HL-60/S4 (cell line): ENCODE measurements around the gene PSME4.

Experiments used
- in situ Hi-C: fragments of 300-500 bp; cut with MboI; formaldehyde crosslinking; loops from 2 replicates; pipeline ENCODE4 v1.14.3; 2022; ENCODE audit warnings: low sequenced_read_pairs

The PSME4 gene, protein sequence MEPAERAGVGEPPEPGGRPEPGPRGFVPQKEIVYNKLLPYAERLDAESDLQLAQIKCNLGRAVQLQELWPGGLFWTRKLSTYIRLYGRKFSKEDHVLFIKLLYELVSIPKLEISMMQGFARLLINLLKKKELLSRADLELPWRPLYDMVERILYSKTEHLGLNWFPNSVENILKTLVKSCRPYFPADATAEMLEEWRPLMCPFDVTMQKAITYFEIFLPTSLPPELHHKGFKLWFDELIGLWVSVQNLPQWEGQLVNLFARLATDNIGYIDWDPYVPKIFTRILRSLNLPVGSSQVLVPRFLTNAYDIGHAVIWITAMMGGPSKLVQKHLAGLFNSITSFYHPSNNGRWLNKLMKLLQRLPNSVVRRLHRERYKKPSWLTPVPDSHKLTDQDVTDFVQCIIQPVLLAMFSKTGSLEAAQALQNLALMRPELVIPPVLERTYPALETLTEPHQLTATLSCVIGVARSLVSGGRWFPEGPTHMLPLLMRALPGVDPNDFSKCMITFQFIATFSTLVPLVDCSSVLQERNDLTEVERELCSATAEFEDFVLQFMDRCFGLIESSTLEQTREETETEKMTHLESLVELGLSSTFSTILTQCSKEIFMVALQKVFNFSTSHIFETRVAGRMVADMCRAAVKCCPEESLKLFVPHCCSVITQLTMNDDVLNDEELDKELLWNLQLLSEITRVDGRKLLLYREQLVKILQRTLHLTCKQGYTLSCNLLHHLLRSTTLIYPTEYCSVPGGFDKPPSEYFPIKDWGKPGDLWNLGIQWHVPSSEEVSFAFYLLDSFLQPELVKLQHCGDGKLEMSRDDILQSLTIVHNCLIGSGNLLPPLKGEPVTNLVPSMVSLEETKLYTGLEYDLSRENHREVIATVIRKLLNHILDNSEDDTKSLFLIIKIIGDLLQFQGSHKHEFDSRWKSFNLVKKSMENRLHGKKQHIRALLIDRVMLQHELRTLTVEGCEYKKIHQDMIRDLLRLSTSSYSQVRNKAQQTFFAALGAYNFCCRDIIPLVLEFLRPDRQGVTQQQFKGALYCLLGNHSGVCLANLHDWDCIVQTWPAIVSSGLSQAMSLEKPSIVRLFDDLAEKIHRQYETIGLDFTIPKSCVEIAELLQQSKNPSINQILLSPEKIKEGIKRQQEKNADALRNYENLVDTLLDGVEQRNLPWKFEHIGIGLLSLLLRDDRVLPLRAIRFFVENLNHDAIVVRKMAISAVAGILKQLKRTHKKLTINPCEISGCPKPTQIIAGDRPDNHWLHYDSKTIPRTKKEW (N-terminal part only)

DNA sequence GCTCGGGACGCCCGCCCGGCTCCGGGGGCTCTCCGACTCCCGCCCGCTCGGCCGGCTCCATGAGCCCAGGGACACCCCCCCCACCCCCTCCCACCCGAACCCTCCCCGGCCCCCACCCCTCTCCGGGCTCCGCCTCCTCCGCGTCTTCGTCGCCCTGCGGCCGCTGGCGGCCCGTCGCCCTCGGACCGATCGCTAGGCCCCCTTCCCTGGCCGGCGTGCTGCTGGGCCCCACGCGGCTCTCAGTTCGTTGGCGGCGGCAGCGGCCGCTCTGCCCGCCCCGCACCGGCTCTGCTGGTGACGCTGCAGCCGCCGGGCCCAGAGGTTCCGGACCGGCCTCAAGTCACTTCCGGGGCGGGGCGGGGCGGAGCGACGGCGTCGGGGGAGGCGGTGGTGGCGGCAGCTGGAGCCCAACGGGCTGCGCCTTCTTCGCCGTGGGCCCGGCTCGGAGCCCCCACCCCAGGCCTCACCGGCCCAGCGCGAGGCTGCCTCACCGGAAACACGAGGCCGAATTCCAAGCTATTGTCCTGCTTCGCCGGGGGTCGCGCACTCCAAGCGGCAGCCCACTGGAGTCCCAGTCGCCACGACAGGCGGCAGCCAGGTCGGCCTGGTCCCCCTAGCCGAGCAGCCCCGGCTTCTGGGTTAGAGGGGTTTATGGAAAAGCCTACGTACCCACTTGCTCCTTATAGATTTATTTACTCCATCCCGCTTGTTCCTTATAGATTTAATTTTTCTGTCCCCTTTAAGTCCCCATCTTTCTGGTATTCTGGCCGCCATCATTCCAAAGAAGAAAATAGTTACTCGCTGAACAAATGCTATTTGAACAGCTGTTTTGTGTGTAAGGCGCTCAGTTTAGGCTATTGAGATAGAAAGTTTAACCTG, at the start of gene PSME4:
TSS of gene PSME4 (minus strand) at position 270 of the 879 bp plus-strand sequence. CDS start at position 61, 209 bp downstream.
- in situ Hi-C loops: no loop called here

DNA sequence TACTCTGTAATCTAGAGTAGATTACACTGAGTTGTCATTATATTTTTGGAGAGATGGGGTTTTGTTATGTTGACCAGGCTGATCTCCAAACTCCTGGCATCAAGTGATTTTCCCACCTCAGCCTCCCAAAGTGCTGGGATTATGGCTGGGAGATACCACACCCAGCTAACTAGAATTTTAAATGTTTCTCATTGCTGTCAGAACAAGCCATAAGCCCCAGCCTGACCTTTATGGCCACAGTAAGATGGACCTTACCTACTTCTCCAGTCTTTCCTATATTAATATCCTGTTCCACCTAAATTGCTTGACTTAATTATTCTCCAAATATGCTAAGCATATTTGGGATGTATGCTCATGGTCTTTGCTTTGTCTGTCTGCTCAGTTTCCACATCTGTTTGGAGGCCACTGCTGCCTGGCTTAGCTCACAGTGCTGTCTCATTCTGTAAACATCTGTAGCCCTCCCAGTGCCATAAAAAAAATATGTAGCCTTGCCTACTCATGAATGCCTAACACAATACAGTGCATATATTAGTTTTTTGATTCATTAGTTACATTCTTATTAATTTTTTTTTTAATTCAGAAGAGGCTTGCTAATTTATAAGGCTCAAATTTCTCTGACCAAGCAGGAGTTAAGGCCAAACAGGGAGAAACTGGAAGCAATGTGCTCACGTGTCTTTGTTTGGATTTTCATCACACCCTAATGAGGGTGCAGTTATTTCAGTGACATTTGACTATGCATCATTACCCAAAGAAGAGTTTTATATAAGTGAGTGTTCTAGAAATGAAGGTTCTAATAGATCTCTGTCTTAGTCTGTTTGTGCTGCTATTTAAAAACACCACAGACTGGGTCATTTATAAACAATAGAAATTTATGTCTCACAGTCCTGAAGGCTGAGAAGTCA, 45.3 kb upstream of the PSME4 start:
- in situ Hi-C loops: no loop called here

DNA sequence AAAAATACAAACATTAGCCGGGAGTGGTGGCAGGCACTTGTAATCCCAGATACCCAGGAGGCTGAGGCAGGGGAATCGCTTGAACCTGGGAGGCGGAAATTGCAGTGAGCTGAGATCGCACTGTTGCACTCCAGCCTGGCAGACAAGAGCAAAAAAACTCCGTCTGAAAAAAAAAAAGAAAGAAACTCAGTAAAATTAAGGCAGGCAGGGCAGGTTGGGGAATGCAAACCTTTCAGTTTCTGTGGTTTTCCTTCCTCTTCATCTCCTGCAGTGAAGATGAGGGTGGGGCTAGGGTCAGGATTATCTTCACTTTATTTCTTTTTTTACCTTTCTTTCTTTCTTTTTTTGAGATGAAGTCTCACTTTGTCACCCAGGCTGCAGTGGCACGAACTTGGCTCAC, 43.2 kb upstream of the PSME4 start:
- in situ Hi-C loops: no loop called here

DNA sequence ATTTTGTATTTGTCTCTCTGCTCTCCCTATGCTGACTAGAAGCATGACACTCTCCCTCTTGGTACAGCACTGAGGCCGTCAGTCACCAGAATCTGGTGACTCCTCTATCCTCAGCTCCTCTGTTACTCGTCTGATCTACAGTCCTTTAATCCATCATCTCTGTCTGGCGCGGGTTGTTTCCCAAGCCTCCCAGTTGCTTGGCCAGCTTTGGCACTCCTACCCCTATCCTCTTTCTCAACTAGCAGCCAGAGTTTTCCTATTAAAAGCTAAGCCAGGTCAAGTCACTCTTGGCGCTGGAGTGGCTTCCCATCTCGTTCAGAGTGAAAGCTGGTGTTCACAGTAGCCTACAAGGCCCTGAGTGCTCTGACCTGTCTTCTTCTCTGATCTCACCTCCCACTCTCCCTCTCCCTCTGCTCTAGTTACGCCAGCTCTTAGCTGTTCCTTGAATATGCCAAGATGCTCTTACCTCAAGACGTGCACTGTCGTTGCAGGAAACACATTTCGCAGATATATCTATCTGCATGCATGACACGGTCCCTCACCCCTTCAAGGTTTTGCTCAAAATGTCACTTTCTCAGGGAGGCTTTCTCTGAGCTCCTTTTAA, 41.8 kb upstream of the PSME4 start:
- in situ Hi-C loops: no loop called here

DNA sequence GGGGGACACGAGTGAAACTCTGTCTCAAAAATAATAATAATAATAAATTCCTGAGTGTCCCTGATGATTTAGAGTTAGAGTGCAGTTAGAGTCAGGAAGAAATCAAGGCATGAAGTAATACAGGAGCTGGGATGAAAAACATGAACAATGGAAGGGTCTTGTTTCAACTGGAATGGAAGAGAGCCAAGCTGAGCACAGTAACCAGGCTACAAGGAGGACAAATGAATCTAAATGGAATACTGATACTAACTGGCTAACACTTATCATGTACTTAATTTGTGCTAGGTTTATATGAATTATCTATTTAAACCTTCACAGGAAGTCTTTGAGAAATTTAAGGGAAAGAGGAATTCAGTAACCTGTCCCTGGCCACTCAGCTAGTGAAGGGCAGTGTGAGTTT, 38.8 kb upstream of the PSME4 start:
- in situ Hi-C loops: no loop called here

DNA sequence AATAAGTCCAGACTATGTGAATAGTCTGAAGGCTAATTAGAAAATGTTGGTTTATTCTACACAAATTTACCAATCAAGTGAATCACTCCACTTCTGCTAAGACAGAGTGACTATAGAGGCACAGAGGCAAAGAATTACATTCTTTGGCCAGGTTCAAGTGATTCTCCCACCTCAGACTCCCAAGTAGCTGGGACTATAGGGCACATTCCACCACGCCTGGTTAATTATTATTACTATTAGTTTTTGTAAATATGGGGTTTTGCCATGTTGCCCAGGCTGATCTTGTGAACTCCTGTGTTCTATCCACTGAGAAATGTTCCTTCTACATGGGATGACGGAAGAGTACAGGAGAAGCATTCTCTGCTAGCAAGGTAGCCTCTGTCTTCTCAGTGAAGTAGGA, 37.6 kb upstream of the PSME4 start:
- in situ Hi-C loops: no loop called here

DNA sequence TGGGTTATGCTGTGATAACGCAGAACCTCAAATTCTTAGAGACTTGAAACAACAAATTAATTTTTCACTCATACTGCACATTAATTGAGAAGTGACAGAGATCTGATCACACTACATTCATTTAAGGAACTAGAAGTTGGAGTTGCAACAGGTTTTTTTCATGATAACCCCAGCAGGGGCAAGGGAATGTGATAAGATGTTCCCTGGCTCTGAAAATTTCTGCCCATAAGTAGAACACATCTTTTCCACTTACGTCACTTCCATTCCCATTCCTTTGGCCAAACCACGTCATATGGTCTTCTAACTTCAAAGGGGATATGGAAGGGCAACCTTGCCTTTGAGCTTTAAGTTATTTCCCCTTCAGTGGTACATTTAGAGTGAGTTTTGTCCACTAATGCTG, 29.7 kb upstream of the PSME4 start:
- in situ Hi-C loops: no loop called here

DNA sequence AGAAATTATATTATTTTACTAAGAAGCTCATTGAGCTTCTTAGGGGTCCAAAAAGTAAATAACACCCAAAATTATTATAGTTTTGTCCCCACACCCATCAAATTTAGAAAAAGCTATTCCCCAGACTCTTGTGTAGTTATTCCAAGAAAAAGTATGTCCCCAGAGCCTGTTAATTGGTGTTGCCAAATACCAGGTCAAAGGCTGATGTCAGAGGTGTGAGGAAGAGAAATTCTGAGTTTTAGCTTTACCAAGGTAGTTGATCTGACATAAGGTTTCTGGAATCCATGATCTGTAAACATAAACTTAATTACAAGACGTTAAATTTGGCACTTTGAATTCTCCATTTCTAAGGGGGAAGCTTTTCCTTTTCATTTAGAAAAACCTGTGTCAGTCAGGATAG, 29.3 kb upstream of the PSME4 start:
- in situ Hi-C loops: no loop called here

DNA sequence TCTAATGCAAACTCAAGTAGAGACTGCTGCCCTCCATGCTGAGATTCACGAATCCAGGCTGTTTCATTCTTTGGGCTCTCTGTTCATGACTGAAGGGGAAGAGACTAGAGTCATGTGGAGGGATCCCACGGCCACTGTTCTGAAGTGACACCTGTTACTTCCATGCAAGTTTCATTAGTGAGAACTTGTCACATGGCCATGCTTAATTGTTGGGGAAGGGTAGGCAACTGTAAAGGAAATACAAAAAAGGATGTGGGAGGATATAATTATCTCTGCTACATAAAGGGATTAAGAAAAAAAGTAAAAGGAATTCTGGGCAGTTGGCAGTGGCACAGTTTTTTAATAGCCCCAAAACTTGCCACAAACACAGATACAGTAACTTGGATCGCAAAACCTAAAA, 28.0 kb upstream of the PSME4 start:
- in situ Hi-C loops: no loop called here

DNA sequence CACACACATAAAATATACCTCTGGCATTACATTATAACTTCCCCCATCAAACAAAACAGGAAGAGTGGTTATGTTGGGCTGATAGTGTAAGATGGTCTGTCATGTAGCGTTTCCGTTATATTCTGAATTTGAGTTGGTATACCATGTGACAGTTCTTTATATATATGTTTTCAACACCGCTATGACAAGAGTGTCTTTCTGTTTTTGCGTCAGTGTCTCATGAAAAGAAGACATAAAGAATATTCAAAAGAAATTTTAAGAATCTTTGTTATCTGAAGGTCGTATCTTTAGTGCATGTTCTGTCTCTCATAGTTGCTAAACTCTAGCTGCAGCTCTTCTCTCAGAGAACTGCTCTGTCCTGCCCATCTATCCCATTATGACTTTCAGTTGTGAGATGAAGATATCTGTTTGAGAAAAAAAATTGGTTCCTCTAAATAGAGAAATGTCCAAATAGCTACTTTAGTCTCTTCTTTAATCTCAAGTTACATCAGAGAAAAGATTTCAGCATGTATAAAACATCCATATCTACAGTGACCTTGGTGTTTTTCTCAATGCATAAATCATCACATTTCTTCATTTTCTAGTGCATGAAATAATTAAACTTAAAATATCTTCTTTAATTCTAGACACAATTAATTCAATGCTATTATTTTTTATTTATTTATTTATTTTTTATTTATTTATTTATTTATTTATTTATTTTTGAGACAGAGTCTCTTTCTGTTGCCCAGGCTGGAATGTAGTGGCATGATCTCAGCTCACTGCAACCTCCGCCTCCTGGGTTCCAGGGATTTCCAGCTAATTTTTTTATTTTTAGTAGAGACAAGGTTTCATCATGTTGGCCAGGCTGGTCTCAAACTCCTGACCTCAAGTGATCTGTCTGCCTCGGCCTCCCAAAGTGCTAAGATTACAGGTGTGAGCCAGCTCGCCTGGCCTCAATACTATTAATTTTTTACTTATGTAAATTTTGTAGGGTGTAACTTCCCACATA, 24.3 kb upstream of the PSME4 start:
- in situ Hi-C loops: no loop called here

DNA sequence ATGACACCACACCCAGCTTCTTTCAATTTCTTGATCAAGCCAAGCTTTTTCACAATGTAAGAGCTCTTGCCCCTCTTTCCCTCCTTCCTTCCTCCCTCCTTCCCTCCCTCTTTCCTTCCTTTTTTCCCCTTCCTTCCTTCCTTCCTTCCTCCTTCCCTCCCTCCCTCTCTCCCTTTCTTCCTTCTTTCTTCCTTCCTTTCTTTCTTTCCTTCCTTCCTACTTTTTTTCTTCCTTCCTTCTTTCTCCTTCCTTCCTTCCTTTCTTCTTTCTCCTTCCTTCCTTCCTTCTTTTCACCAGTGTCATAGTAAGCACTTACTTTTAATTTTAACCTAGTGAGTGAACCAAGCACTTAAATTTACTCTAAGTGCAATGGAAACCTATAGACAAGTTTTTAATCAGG, 21.2 kb upstream of the PSME4 start:
- in situ Hi-C loops: no loop called here

DNA sequence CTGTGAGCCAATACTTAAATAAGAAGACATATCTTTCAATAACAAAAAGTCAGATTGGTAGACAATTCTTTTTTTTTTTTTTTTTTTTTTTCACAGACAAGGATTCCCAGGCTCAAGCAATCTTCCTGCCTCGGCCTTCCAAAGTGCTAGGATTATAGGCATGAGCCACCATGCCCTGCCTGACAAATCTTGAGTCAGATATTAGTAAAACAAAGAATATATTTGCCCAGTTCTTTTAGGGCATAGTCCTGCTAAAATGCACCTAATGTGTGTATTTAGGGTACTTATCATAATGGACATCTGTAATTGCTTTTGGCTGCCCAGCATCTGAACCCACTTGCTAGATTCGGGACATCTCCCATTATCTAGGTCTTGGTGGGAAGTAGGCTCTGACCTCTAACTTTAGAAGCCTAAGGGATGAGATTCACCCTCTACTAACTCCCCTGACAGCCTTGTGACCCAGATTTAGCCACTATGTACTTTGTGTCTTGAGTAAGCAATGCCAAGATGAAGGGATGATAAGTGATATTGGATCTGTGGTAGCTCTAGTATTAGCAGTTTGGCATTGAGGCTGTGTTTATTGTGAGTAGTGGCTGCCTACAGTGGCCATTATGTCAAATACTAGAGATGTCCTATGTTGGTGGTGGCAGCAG, 18.5 kb upstream of the PSME4 start:
- in situ Hi-C loops: no loop called here

DNA sequence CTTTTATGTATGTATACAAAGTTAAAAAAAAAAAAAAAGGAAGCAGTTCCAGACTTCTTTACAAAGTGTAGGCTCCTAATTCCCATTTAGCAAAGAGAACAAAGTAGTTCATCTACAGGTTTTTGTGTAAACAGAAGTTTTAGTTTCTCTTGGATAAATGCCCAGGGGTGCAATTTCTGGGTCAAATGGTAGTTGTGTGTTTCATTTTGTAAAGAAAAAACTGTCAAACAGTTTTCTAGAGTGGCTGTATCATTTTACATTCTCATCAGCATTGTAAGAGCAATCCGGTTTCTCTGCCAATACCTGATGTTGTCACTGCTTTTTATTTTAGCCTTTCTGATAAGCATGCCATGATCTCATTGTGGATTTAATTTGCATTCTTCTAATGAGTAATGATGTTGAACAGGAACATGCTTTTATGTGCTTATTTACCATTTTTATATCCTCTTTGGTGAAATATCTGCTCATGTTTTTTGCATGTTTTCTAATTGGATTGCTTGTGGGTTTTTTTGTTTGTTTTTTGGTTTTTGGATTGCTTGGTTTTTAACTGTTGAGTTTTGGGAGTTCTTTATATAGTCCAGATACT, 16.6 kb upstream of the PSME4 start:
- in situ Hi-C loops: no loop called here

DNA sequence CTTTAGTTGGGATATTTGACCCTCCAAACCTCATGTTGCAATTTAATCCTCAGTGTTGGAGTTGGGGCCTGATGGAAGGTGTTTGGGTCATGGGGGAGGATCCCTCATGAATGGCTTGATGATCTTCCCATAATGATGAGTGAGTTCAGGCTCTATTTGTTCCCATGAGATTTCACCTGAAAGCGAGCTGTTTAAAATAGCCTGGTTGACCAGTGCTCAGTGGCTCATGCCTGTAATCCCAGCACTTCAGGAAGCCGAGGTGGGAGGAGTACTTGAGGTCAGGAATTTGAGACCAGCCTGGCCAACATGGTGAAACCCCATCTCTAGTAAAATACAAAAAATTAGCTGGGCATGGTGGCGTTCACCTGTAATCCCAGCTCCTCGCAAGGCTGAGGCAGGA, 14.9 kb upstream of the PSME4 start:
- in situ Hi-C loops: no loop called here

DNA sequence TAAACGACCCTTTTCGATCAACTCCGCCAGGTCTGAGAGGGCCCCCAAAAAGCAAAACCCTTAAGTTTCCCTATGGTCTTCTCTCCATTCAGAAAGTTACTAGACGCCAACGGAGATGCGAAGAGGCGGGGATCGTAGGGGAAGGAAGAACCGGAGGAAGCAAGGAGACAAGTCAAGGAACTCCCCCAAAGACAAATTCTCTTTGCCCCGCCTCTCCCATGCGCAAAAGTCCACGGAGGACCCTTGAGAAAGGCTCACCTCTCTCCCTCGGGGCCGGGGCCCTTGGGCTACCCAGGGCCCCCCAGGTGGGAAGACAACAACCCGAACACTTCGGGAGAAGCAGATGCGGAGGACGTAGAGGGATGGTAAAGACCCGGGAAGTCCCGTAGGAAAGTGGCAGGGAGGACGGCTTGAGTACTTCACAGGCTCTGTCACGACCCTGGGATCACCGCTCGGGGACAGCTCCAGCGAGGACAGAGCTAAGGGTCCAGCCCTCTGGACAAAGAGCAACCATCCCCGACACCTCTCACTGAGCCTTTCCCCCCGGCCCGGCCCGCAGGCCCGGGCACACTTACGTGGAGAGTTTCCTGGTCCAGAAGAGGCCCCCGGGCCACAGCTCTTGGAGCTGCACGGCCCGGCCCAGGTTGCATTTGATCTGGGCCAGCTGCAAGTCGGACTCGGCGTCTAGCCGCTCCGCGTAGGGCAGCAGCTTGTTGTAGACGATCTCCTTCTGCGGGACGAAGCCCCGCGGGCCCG, 647 bp downstream of the PSME4 start:
- in situ Hi-C loops: no loop called here
